HUES48 (cell line): ENCODE measurements around the gene RGS6.
A peak's percentile ranks its signal among the peaks of the same experiment; 100 is the strongest.

ENCODE experiments used
- H3K27ac ChIP-seq: one replicate; pipeline ENCODE4 v1.7.0; 2013; ENCODE audit warnings: low read depth, low read length, inconsistent platforms
- H3K27me3 ChIP-seq: 2 replicates; pipeline ENCODE4 v1.6.1; 2013; ENCODE audit warnings: mild to moderate bottlenecking, low read length; ENCODE audit not compliant: control insufficient read depth, insufficient read depth
- H3K36me3 ChIP-seq: 2 replicates; pipeline ENCODE4 v1.6.1; 2013; ENCODE audit warnings: low read length; ENCODE audit not compliant: control insufficient read depth, insufficient read depth
- H3K4me1 ChIP-seq: 2 replicates; pipeline ENCODE4 v1.6.1; 2013; ENCODE audit warnings: mild to moderate bottlenecking, low read length; ENCODE audit not compliant: control insufficient read depth, insufficient read depth
- H3K4me3 ChIP-seq: 2 replicates; pipeline ENCODE4 v1.5.1; 2013; ENCODE audit warnings: mild to moderate bottlenecking, low read depth, low read length
- H3K9ac ChIP-seq: 2 replicates; pipeline ENCODE4 v1.6.1; 2013; ENCODE audit warnings: mild to moderate bottlenecking, low read depth, low read length, moderate library complexity
- H3K9me3 ChIP-seq: 2 replicates; pipeline ENCODE4 v1.6.1; 2013; ENCODE audit warnings: low read length; ENCODE audit not compliant: control insufficient read depth, insufficient read depth

RGS6 gene

DNA sequence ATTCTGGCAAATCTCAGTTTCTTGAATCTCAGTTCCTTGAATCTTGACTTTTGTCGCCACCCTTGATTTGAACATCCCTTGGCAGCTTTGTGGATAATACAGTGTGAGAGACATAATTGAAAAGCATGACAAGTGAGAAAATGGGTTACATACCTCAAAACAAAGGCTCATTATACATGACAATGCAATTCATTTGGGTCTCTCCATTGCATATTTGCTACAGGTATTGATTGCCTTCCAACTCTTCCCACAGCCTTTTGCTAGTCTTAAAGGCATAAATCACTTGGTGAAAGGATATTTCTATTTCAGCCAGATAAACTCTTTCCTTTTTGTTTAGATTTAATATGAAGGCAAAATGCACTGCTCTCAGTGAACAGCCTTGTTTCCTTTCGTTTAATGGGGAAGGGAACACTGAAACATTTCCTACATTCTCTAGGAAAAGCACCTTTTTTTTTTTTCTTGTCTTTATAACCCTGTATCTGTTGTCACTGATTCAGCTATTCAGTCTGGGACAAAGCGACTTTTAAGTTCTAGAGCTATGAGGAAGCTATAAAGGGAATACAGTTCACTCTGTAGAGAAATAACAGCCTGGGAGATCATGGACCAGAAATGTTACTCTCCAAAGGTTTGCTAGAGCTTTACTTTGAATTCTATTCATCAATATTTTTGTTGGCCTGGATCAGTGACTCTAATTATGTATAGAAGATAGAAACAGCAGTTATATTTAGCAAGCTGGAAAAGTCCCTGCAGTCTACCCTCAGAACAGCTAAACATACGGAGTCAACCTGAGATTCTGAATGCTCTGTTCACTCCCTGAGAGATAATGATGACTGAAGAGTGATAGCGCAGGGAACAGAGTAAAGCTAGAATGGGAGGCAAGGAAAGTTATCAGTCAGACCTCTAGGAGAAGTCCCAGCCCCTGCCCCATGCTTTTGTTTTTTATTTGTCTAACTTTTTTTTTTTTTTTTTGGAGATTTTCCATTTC lies 311.4 kb downstream of the RGS6 start:
- Histone ChIP-seq H3K9ac (peak overlapping the region; percentile 27; the same call in 1 of the 2 replicates), H3K36me3 (no peaks in the 10 kb centered on the region), H3K4me3 (no peak overlapping the region), H3K27me3 (no peaks in the 10 kb centered on the region), H3K9me3 (peaks cover 19% of the 10 kb centered on the region), H3K27ac (peak overlapping the region; percentile 89), H3K4me1 (peaks cover 12% of the 10 kb centered on the region)

DNA sequence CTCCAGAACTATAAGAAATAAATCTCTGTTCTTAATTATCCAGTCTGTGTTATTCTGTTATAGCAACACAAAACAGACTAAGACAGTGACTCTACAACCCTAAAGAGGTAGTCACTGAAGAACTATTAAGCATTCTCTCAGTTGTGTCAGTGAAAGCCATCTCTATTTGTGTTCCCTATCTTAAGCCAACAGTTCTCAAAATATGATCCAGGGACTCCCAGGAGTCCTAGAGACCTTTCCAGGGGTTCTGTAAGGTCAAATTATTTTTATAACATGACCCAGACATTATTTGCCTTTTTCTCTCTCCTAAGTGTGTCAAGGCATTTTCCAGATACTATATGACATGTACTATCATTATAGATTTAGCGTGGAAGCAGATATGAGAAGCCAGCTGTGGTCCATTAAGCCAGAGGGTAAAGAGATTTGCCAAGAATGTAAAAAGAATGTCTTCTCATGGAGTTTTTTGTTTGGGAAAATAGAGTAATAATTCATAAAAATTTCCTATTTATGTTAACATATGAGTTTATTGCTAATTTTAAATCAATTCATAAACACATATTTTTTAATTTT lies 315.8 kb downstream of the RGS6 start:
- H3K9ac ChIP-seq: no peak overlapping the region

DNA sequence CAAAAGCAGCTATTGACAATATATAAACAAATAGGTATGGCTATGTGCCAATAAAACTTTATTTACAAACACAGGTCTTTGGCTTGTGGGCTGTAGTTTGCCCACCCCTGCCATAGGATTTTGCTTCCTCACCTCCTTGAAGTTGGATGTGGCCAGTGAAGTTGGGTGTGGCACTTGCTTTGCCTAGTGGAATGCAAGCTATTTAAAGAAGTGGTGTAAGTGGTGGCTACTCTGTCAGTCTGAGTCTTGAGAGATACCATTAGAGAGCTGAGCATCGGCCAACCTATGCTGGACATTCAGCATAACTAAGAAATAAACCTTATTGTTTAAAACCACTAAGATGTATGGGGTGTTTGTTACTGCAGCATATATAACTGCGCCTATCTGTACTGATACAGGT lies 321.3 kb downstream of the RGS6 start:
- peaks cover 10% of the 10 kb centered on the region; the same call in 1 of the 2 replicates for H3K9me3 ChIP-seq
- H3K27me3 ChIP-seq: no peaks in the 10 kb centered on the region
- H3K27ac ChIP-seq: no peak overlapping the region
- no peak overlapping the region for H3K9ac ChIP-seq
- no peaks in the 10 kb centered on the region for H3K36me3 ChIP-seq
- H3K4me1 ChIP-seq: peaks cover 37% of the 10 kb centered on the region
- H3K4me3 ChIP-seq: no peak overlapping the region

More for the DNA sequence above, 315.8 kb downstream of the RGS6 start:
- Histone ChIP-seq H3K36me3 (no peaks in the 10 kb centered on the region), H3K27ac (no peak overlapping the region), H3K9me3 (peaks cover 19% of the 10 kb centered on the region), H3K4me1 (peaks cover 31% of the 10 kb centered on the region), H3K4me3 (no peak overlapping the region), H3K27me3 (no peaks in the 10 kb centered on the region)

DNA sequence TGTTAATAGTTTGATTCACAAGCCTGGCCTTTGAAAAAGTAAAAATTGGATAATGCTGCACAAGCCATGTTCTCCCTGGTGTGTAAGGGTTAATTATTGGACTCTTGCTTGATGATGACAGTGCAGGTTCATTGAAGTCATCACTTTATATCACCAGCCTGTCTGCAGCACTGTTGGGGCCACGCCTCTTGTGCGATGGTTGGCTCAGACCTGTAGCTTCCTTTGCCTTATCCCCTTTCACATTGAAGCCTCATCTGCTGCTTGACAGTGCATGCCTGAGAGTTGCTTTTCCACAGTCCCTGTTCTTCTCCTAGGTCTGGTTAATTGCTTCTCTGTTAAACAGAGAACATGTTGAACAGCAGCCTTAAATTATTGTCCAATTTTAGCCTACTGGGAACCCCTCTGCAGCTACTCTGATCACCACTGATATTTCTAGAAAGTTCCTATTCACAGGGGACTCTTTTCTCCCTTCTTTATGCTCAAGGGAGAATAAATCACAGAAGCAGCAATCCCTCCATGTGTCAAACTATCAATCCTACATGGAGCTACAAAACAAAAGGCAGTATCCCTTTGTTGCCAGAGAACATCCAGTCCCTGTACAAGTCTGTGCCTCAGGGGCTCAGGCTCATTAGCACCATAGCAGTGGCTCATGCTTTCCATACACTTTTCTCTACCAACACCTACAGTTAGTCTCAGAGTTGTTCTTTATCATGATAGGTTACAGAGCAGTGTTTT lies 322.1 kb downstream of the RGS6 start:
- H3K36me3 ChIP-seq: no peaks in the 10 kb centered on the region
- no peak overlapping the region; the same call in 1 of the 2 replicates for H3K4me3 ChIP-seq
- no peak overlapping the region for H3K27ac ChIP-seq
- no peaks in the 10 kb centered on the region for H3K27me3 ChIP-seq
- peaks cover 10% of the 10 kb centered on the region; the same call in 1 of the 2 replicates for H3K9me3 ChIP-seq
- H3K4me1 ChIP-seq: peaks cover 29% of the 10 kb centered on the region
- H3K9ac ChIP-seq: no peak overlapping the region

DNA sequence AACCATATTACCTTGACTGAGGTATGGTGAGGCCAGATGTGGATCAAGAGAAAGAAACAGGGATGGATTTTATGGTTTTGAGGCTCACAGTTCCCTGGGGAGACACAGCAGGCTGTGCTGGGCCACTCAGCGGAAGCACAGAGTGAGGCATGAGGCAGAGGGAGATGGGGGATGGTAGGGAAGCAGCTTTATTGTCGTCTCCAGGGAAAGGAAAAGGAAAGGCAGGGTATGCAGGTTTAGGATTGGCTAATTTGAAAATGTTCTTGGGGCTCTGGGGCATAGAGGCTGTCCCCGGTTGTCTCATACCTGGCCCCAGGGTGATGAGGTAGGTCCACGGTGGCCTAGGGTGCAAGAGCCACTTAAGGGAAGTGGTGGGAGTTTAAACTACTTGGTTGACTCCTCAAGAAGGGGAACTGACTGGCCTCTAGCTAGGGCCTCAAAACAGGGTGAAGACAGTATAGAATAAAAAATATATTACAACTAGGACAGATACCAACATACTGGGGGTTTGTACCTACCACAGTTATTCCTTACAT lies 322.8 kb downstream of the RGS6 start:
- no peak overlapping the region for H3K27ac ChIP-seq
- peaks cover 10% of the 10 kb centered on the region; the same call in 1 of the 2 replicates for H3K9me3 ChIP-seq
- no peaks in the 10 kb centered on the region for H3K36me3 ChIP-seq
- H3K4me1 ChIP-seq: peaks cover 28% of the 10 kb centered on the region
- no peak overlapping the region; the same call in 1 of the 2 replicates for H3K4me3 ChIP-seq
- H3K27me3 ChIP-seq: no peaks in the 10 kb centered on the region
- H3K9ac ChIP-seq: no peak overlapping the region

DNA sequence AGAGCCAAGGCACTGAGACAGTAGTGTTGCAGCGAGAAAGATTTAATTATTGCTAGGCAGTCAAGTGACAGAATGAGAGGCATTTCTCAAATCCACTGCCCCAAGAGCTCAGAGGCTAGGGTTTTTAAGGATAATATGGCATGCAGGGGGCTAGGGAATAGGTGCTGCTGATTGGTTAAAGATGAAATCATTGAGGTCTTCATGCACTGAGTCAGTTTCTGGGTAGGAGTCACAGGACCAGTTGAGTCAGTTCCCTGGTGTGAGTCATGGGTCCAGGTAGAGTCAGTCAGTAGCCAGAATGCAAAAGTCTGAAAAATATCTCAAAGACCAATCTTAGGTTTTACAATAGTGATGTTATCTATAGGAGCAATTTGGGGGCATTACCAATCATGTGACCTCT lies 323.8 kb downstream of the RGS6 start:
- Histone ChIP-seq H3K27me3 (no peaks in the 10 kb centered on the region), H3K9ac (no peak overlapping the region), H3K36me3 (no peaks in the 10 kb centered on the region), H3K4me1 (peaks cover 19% of the 10 kb centered on the region), H3K27ac (no peak overlapping the region), H3K4me3 (no peak overlapping the region), H3K9me3 (peaks cover 10% of the 10 kb centered on the region; the same call in 1 of the 2 replicates)

DNA sequence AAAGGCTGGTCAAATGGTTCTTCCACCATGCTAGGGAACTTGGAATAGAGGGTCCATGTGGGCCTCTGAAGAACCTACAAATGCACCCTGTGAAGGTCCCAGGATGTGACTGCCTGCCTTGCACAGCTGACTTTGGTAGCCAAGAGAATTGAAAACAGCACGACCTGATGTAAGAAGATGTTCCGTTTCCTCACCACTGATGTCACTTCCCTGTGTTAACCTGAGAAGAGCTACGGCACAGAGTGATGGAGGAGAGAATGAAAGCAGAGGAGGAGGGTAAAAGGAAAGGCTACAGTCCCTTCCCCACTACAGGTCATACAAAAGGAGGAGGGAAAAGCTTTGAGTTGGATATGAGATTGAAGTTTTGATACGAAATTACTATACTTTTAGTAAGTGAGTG lies 328.8 kb downstream of the RGS6 start:
- Histone ChIP-seq H3K27me3 (no peaks in the 10 kb centered on the region), H3K36me3 (no peaks in the 10 kb centered on the region), H3K9me3 (peaks cover 7% of the 10 kb centered on the region), H3K27ac (no peak overlapping the region), H3K4me1 (no peaks in the 10 kb centered on the region), H3K4me3 (no peak overlapping the region), H3K9ac (no peak overlapping the region)

DNA sequence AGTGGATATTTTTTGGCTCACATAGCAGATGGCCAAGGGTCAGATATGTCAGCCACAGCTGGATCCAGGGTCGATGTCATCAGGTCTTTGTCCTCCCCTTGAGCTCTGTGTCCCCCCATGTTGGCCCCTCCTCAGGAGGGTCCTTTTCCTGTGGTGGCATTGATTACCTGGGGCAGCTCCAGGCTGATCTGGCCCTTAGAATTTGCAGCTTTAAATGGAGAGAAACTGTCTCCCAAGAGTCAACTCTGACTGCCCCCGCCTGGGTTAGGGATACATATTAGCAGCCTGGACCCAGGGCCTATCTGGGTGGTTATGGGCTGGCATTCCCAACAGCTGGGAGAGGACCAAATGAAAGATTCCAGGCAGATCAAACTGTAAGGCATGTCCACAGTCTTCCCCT lies 330.5 kb downstream of the RGS6 start:
- Histone ChIP-seq H3K4me3 (no peak overlapping the region), H3K9me3 (no peaks in the 10 kb centered on the region; the same call in 1 of the 2 replicates), H3K9ac (no peak overlapping the region), H3K4me1 (no peaks in the 10 kb centered on the region), H3K36me3 (no peaks in the 10 kb centered on the region), H3K27me3 (no peaks in the 10 kb centered on the region), H3K27ac (no peak overlapping the region)

DNA sequence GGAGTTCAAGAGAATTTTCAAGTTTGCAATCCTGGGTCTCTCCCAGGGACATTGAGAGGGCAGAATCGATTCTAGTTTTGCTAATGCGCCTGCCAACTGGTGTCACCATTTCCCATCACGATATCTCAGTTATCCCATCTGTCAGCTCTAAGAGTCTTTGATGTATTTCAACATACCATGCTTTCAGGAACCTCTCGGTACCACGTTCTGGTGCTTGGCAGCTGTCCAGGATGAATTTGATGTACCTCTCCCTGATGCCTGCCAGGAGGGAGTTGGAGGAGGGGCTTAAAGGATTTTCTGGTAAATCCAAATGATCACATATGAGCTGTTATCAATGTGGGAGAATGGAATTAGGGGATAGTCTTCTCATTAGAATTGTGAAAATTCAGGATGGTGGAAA lies 332.5 kb downstream of the RGS6 start:
- no peaks in the 10 kb centered on the region; the same call in 1 of the 2 replicates for H3K9me3 ChIP-seq
- H3K4me1 ChIP-seq: no peaks in the 10 kb centered on the region
- no peak overlapping the region for H3K9ac ChIP-seq
- no peaks in the 10 kb centered on the region for H3K27me3 ChIP-seq
- no peak overlapping the region for H3K27ac ChIP-seq
- no peaks in the 10 kb centered on the region for H3K36me3 ChIP-seq
- no peak overlapping the region for H3K4me3 ChIP-seq

DNA sequence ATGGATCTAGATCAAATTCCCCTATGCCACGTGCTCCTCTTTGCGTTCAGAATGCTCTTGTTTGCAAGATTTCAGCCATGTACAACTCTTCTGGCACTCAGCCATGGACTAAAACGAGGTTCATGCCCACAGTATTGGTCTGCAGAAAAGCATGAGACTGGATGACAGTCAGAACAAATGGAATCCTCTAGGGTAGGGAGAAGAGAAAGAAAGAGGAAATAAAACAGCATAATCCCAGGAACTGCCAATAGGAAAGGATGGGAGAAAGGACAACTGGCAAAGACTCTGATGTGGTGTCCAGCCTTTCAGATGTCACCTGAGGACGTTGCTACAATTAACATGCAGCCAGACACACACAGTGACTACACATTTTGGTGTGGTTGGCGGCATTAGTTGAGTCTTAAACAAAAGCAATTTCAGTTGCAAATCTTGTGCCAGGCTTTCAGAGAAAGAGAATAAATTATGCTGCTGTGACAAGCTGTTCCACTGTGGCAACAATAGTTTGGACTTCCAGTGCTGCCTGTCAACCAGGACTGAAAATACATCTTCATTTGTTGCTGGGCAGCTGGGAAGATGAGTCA lies 338.0 kb downstream of the RGS6 start:
- Histone ChIP-seq H3K9ac (no peak overlapping the region), H3K9me3 (no peaks in the 10 kb centered on the region), H3K4me1 (no peaks in the 10 kb centered on the region), H3K27me3 (no peaks in the 10 kb centered on the region), H3K4me3 (no peak overlapping the region), H3K27ac (no peak overlapping the region), H3K36me3 (no peaks in the 10 kb centered on the region)
